GM18499 (cell line): ENCODE results near the gene LMAN1.

Source experiments
- ATAC-seq: cut with Tn5 transposase; IDR thresholded peaks from one replicate; pipeline ENCODE4 v1.9.1; 2021; ENCODE audit warnings: moderate number of reproducible peaks; ENCODE audit not compliant: insufficient read depth, unreplicated experiment

The LMAN1 gene

GRCh38 chr18:59374128-59374527 lies 15.1 kb upstream of the LMAN1 start:
- no peak for ATAC-seq

- no peak for ATAC-seq
Measured at GRCh38 chr18:59372975-59373374, 13.9 kb upstream of the LMAN1 start.

GRCh38 chr18:59360381-59360780 lies 1.3 kb upstream of the LMAN1 start:
- no peak for ATAC-seq

- ATAC-seq = peak; percentile 8
Measured at GRCh38 chr18:59359576-59359952, 499 bp upstream of the LMAN1 start.

- no peak for ATAC-seq
Measured at GRCh38 chr18:59358414-59358711, 702 bp downstream of the LMAN1 start.

- ATAC-seq = no peak
Measured at GRCh38 chr18:59357928-59358327, 1.1 kb downstream of the LMAN1 start.

- ATAC-seq = no peak
Measured at GRCh38 chr18:59354731-59355130, 4.3 kb downstream of the LMAN1 start.

GRCh38 chr18:59353079-59353680 lies 5.9 kb downstream of the LMAN1 start:
- no peak for ATAC-seq

GRCh38 chr18:59352250-59352855 lies 6.7 kb downstream of the LMAN1 start:
- ATAC-seq = no peak

GRCh38 chr18:59345556-59345955 lies 13.5 kb downstream of the LMAN1 start:
- no peak for ATAC-seq

- no peak for ATAC-seq
Measured at GRCh38 chr18:59344996-59345395, 14.1 kb downstream of the LMAN1 start.

GRCh38 chr18:59343926-59344325 lies 15.1 kb downstream of the LMAN1 start:
- no peak for ATAC-seq

- no peak for ATAC-seq
Measured at GRCh38 chr18:59340817-59341216, 18.2 kb downstream of the LMAN1 start.

- ATAC-seq = no peak
Measured at GRCh38 chr18:59340312-59340711, 18.8 kb downstream of the LMAN1 start.

- no peak for ATAC-seq
Measured at GRCh38 chr18:59332986-59333385, 26.1 kb downstream of the LMAN1 start.

- no peak for ATAC-seq
Measured at GRCh38 chr18:59328683-59329082, 30.4 kb downstream of the LMAN1 start.

GRCh38 chr18:59325965-59326364 lies 33.1 kb downstream of the LMAN1 start:
- no peak for ATAC-seq

- ATAC-seq = no peak
Measured at GRCh38 chr18:59324623-59324971, 34.5 kb downstream of the LMAN1 start.

GRCh38 chr18:59323931-59324622 lies 35.0 kb downstream of the LMAN1 start:
- no peak for ATAC-seq

- no peak for ATAC-seq
Measured at GRCh38 chr18:59318460-59319050, 40.5 kb downstream of the LMAN1 start, which contains the start of gene CPLX4. Gene CPLX4 (minus strand): TSS chr18:59318649. CDS start chr18:59318462, 187 bp downstream.

- ATAC-seq = no peak
Measured at GRCh38 chr18:59311631-59312030, 47.4 kb downstream of the LMAN1 start.

- ATAC-seq = no peak
Measured at GRCh38 chr18:59308938-59309260, 50.2 kb downstream of the LMAN1 start.
